ENCODE results near the gene INSM2.

Gene INSM2, protein sequence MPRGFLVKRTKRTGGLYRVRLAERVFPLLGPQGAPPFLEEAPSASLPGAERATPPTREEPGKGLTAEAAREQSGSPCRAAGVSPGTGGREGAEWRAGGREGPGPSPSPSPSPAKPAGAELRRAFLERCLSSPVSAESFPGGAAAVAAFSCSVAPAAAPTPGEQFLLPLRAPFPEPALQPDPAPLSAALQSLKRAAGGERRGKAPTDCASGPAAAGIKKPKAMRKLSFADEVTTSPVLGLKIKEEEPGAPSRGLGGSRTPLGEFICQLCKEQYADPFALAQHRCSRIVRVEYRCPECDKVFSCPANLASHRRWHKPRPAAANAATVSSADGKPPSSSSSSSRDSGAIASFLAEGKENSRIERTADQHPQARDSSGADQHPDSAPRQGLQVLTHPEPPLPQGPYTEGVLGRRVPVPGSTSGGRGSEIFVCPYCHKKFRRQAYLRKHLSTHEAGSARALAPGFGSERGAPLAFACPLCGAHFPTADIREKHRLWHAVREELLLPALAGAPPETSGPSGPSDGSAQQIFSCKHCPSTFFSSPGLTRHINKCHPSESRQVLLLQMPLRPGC

DNA sequence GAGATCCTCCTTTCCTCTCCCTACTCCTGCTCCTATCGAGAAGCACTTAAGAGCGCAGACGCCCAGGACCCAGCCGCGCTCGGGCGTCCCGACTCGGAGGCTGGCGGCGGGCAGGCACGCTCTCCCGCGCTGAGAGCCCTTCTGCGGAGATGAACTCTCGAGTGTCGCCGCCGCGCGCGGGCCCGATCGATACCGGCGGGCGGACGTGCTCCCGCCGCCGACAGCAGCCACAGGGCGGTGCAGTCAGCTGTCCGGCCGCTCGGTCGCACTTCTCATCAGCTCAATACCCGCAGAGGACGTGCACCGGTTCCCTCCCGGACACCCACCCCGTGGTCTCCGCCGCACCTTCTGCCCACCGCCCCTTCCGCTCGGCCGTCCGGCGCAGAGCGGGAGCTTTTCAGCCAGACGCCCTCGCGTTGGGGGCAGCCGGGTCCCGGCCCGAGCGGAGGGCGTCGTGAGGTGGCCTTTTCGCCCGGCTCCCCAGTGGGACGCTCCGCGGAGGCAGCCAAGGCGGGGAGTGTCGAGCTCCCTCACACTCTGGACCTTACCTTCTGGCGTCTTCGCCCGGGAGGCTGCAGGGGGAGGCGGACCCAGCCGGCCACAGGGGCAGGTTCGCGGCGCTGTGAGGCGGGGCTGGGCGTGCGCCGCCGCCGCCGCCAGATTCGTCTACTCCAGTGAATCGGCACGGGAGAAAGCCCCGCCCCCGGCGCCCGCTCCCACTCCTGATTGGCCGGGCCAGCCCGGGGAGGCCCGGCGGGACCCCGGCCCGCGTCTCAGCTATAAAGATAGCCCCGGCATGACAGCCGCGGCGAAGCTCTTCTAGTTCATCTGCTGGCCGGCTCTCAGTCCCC, at the start of gene INSM2:
TSS of gene INSM2 (plus strand) at position 808 of the 851 bp plus-strand sequence. CDS start 89 bp downstream, outside the sequence.
- peak; percentile 36 for DNase-seq (ENCODE audit: low spot score)

DNA sequence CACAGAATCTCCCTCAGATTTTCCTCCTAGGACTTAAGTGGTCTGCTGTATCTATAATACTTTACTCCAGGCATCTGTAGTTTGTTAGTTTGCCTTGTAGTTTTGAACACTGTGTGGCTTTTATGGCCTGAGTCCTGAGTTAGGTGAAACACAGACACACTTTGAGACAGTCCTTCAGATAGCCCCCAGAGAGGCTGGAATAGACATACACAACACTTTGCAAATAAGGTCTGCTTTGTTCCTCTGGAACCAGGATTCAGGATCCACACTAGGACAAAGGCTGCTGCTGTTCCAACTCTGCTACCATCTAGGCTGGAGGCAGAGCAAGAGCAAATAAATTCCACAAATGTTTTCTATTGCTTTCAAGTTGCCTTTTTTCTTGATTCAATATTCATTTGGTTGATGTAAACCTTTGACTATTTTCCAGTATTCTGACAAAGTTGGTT, 41.4 kb upstream of the INSM2 start:
- no peak for DNase-seq (ENCODE audit: low spot score)

DNA sequence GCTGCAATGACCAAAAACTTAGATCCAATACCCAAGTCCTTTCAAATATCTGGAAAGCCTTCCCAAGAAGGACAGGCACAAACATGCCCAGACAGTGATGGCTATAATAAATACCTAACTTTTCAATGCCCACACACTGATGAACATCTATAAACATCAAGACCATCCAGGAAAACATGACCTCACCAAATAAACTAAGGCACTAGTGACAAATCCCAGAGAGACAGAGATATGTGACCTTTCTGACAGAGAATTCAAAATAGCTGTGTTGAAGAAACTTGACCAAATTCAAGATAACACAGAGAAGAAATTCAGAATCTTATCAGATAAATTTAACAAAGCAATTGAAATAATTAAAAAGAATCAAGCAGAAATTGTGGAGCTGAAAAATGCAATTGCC, 38.7 kb upstream of the INSM2 start:
- no peak for DNase-seq (ENCODE audit: low spot score)

DNA sequence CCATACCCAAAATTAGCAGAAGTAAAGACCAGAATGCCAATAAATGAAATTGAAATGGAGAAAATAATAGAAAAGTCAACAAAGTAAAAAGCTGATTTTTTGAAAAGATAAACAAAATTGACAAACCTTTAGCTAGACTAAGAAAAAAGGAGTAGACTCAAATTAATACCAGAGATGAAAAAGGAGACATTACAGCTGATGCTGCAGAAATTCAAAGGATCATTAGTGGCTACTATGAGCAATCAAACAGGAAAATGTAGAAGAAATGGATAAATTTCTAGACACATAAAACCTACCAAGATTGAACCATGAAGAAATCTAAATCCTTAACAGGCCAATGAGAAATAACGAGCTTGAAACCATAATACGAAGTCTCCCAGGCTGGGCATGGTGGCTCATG, 34.8 kb upstream of the INSM2 start:
- no peak for DNase-seq (ENCODE audit: low spot score)

DNA sequence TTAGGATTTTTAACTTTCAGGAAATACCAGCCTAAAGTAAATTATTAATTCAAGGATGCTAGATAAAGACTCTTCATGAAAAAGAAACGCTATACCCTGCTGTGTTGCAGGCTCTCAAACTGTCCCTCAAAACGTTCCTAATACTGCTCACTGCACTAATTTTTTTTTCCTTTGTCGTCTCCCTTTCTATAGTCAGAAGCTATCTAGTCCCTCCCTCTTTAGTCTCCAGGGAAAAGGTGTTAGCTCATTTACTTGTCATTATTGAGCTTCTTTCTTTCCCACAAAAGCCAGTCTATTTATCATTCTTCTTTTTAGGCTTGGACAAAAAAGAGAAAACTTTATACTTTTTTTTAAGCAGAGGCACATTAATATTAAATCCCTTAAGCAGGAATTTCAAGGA, 30.3 kb upstream of the INSM2 start:
- no peak for DNase-seq (ENCODE audit: low spot score)

DNA sequence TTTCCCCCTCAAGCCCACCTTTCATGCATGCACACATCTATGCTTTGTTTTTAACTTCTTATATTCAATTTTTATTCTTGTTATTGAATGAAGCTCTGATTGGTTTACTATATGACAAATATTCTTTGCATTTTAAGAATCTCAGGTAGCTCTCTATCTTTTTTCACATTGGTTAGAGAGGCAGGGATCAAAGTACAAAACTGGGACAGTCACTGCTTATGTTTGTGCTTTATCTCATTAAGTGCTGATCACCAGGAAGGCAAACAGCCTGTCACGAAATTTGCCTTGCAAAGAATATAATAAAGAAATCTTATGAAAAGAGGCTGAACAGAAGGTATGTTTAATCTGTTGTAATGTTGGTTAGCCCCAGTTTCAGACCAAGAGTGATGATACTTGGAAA, 29.7 kb upstream of the INSM2 start:
- no peak for DNase-seq (ENCODE audit: low spot score)

DNA sequence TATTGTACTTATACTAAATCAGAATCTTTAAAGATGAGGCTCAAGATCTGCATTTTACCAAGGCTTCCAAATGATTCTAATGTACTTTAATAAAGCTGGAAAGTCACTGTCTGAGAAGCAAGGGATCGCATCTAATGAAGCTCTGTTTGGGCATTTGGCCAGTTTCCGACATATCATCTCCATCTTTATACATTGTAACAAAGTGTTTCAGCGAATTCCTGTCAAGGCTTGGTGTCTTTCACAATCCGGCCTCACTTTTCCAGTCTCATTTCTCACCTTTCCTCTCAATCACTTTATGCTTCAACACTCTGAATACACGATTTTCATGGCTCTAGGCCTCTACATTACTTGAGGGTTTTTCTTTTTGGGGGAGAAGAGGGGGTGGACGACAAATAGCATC, 27.5 kb upstream of the INSM2 start:
- no peak for DNase-seq (ENCODE audit: low spot score)

DNA sequence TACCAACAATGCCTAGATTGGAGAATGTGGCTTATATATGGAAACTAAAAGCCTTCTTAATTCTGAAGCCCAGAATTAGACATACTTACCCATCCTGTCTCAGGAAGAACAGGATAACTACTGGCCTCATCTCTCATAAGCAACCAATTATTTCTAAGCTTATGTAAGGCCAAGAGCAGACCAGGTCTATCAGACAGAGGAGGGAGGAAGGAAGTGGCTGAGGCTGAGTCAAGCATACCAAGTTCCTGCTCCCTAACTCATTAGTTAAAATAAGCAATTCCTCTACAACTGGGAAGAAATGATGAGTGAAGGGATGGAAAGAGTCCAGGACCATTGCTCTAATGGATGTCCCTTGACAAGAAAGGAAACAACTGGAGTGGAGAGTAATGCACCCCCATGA, 27.0 kb upstream of the INSM2 start:
- no peak for DNase-seq (ENCODE audit: low spot score)

DNA sequence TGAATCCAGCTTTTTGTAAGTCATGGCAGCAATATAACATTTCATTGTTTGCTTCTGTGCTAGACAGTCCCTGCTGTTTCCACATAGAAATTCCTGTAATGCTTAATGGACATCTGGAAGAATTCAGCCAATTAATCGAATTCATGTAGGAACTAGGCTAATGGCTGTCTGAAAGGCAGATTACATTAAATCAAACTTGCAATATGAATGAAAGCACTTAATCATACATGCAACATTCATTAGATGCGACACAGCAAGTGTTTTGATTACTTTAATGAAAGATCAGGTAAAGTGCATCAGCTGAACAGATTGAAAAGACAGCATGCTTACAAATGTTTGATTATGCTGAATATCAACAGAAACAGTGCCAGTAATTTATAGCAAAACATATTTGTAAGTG, 24.1 kb upstream of the INSM2 start:
- no peak for DNase-seq (ENCODE audit: low spot score)

DNA sequence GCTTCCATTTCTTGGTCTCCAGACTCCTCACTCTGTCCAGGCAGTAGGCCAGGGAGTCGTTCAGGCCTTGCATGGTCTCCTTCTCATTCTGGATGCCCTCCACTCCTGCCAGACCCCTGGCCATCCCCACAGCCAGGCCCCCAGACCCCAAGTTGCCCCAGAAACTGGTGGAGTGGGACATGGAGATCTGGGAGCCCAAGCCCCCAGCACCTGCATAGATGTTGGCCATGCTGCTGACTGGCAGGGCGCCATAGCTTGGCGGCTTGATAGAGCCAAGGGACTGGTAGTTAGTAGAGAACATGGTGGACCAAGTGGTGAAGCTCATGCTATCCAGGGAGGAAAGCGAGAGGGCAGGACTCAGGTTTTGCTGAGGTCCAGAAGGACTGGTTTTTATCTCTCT, 21.2 kb upstream of the INSM2 start:
- no peak for DNase-seq (ENCODE audit: low spot score)

DNA sequence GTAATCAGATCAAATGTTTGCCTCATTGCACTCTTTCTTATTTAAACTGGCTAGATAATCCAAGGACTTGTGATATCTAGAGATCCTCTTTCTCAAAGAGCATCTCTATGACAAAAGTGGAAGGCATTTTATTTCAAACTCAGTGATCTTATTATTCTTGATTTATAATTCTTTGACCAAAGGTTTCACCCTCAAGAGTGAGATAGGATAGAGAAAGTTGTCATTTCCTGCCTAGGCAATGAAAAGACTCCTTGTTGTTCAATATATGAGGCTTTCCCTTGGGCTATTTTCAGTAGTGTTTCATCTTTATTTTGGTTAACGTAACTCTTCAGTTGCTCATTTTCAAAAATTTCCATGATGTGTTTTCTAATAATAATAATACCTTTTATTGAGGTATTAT, 18.0 kb upstream of the INSM2 start:
- no peak for DNase-seq (ENCODE audit: low spot score)

DNA sequence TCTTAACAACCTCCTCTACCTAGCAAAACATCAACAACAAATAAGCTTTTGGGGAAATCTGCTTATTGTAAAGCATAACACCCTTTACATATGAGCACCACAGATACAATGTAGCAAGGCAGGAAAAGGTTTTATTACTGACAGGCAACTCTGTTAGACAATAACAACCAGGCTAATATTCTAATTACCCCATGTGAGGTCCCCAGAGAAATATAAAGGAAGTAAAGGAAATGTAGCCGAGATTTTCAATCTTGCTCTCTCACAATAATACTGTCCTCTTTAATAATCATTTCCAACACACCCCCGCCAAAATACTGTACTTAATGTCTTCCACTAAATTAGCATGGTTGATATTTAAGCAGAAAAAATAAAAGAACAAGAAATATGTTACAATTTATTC, 14.0 kb upstream of the INSM2 start:
- no peak for DNase-seq (ENCODE audit: low spot score)

DNA sequence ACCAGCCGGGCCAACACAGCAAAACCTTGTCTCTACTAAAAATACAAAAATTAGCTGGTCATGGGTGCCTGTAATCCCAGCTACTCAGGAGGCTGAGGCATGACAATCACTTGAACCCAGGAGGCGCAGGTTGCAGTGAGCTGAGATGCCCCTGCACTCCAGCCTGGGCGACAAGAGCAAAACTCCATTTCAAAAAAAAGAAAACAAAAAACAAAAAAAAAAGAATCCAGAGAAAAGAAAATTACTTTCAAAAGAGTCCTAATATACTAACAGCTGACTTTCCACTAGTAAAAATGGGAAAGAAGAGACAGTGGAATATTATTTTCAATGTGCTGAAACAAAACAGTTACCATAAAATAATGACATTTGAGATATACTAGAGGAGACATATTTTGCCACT, 8.3 kb upstream of the INSM2 start:
- no peak for DNase-seq (ENCODE audit: low spot score)

DNA sequence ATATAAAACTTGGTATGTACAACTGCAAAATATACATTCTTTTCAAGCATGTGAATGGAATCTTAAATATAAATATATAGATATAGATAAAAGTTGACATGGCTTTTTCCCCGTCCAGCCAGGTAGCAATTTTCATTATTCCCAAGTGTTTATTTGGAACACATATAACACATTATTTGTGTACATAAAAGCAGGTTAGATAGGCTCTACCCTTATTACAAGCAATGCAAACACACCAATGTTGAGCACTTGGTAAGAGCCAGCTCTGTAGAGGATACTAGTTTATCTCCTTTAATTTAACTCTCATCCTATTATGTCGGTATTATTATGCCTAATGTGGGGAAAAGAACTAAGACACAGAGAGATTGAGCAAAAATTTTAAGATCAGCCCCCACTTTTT, 7.0 kb upstream of the INSM2 start:
- no peak for DNase-seq (ENCODE audit: low spot score)

DNA sequence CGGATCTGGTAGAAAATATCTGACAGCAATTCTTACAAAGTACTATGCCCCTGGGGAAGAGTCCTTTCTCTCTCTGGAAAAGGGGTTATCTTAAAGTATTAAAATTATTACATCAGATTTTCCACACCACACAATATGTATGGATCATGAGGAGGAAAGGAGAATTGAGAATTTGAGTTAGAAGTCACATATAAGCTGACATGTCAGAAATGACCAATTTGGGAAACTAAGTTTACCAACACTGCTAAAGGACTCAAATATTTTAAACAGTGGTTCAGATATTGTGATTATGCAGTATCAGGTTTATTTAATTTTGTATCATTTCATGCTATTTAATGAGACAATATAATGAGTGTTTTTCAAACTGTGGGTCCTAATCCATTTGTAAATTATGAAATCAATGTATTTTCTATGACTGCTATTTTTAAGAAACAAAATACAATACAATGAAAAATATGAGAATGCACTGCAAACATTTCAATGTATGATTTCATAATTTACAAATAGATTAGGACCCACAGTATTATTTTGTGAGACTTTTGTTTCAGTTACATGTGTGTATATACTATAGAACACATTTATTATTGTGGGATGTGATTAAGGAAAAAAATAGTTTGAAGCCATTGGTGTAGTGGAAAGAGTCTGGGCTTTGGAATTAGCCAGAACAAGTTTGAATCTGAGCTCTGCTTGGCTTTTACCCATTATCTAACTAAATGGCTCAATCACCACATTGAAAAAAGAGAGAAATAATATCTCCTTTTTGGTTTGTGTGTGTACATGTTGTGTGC, 1.8 kb upstream of the INSM2 start:
- DNase-seq (ENCODE audit: low spot score), result no peak

DNA sequence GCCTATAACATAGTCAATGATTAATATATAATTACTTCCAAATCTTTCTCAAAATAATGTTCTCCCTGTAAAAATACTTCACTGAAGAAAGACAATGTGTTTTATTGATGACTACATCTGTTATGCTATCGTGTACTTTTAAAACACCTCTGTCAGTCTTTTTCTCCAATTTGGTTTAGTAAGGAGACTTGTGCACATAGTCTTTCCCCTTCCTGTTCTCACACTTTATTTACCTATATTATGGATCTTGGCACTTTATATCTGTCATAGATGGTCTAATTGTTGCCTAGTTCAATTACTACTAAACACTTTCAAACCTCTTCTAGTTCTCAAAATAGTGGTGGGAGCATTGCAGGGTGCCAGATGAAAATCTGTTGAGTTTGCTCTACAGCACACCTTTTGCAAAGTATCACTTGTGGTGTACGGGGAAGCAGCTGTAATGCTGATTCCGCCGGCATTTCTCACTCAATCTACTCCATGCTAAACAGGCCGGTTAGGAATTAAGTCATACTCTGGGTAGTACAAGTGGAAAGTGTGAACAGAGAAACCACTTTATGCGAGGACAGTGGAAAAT, 1.1 kb upstream of the INSM2 start:
- no peak for DNase-seq (ENCODE audit: low spot score)

DNA sequence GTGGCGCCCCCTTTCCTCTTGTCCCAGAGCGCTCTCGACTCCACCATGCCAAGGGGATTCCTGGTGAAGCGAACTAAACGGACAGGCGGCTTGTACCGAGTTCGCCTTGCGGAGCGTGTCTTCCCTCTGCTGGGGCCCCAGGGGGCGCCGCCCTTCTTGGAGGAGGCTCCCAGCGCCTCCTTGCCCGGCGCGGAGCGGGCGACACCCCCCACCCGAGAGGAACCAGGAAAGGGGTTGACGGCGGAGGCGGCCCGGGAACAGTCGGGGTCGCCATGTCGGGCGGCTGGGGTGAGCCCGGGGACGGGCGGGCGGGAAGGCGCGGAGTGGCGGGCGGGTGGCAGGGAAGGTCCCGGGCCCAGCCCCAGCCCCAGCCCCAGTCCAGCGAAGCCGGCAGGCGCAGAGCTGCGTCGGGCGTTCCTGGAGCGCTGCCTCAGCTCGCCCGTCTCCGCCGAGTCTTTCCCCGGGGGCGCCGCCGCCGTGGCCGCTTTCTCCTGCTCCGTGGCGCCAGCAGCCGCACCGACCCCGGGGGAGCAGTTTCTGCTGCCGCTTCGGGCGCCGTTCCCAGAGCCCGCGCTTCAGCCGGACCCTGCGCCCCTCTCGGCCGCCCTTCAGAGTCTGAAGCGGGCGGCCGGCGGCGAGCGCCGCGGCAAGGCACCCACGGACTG, 376 bp downstream of the INSM2 start:
- DNase-seq (ENCODE audit: low spot score), result no peak

DNA sequence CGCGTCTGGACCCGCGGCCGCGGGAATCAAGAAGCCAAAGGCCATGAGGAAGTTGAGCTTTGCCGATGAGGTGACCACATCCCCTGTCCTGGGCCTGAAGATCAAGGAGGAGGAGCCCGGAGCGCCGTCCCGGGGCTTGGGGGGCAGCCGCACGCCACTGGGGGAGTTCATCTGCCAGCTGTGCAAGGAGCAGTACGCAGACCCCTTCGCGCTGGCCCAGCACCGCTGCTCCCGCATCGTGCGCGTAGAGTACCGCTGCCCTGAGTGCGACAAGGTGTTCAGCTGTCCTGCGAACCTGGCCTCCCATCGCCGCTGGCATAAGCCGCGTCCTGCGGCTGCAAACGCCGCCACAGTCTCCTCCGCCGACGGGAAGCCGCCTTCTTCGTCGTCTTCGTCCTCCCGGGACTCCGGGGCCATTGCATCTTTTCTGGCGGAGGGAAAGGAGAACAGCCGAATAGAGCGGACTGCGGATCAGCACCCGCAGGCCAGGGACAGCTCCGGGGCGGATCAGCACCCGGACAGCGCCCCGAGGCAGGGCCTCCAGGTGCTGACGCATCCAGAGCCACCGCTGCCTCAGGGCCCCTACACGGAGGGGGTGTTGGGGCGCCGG, 1.0 kb downstream of the INSM2 start:
- DNase-seq (ENCODE audit: low spot score), result peak; percentile 47

DNA sequence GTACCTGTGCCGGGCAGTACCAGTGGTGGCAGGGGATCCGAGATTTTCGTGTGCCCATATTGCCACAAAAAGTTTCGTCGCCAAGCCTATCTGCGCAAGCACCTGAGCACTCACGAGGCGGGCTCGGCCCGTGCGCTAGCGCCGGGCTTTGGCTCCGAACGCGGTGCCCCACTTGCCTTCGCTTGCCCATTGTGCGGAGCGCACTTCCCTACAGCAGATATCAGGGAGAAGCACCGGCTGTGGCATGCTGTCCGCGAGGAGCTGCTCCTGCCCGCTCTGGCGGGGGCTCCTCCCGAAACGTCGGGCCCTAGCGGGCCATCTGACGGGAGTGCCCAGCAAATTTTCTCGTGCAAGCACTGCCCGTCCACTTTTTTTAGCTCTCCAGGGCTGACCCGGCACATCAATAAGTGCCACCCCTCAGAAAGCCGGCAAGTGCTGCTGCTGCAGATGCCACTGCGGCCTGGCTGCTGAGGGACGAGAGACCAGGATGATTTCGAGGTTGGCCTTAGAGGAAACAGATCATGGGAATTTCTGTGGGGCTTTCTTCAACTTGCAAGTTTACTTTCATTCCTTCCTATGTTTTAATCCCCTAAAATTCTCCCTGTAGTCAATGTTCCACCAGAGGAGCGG, 1.6 kb downstream of the INSM2 start:
- DNase-seq (ENCODE audit: low spot score), result no peak

DNA sequence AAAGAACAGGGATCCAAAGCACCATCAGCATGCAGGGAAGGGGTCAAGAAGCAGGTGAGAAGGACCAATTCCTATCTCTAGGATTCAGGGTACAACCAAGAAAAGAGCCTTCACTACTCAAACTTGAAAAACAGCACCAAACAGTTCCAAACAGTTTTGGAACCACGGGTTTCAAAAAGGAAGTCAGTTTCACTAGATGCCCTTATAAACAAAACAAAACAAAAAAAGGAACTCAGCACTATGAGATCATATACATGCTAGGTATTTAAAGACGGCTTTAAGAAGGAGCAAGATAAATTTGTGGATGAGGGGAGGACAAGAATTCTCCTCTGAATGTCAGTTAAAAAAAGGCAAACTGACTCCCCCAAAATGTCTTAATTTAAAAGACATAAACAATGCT, 6.0 kb downstream of the INSM2 start:
- no peak for DNase-seq (ENCODE audit: low spot score)
